Endodermal cell (in vitro differentiated cells): ENCODE measurements around the gene CRACDL. TPM values are rescaled to one million over a fixed set of nuclear protein-coding genes. Genes with fewer than 3 reads are reported as not detected.

Source experiments
- DNase-seq: peaks from one replicate; pipeline ENCODE4 v3.0.0-alpha.2; 2017
- H3K27ac ChIP-seq: 2 replicates; pipeline ENCODE4 v1.5.1; 2013; ENCODE audit warnings: mild to moderate bottlenecking, low read depth, low read length, moderate library complexity
- H3K27me3 ChIP-seq: 2 replicates; pipeline ENCODE4 v1.6.1; 2013; ENCODE audit warnings: mild to moderate bottlenecking, low read length, moderate library complexity; ENCODE audit not compliant: insufficient read depth, control insufficient read depth, poor library complexity, severe bottlenecking
- H3K36me3 ChIP-seq: 2 replicates; pipeline ENCODE4 v1.7.0; 2013; ENCODE audit warnings: mild to moderate bottlenecking, low read length, moderate library complexity; ENCODE audit not compliant: control insufficient read depth, insufficient read depth
- H3K4me1 ChIP-seq: one replicate; pipeline ENCODE4 v1.7.0; 2013; ENCODE audit warnings: low read length; ENCODE audit not compliant: control insufficient read depth, insufficient read depth
- H3K4me3 ChIP-seq: 2 replicates; pipeline ENCODE4 v1.5.1; 2013; ENCODE audit warnings: mild to moderate bottlenecking, low read length, moderate library complexity
- H3K9ac ChIP-seq: 2 replicates; pipeline ENCODE4 v1.6.1; 2013; ENCODE audit warnings: mild to moderate bottlenecking, low read length, moderate library complexity; ENCODE audit not compliant: poor library complexity, severe bottlenecking; ENCODE audit errors: extremely low read depth
- H3K9me3 ChIP-seq: 2 replicates; pipeline ENCODE4 v1.6.1; 2013; ENCODE audit warnings: mild to moderate bottlenecking, low read length, moderate library complexity; ENCODE audit not compliant: control insufficient read depth
- H3K27ac Mint-ChIP-seq: 2 replicates; pipeline ENCODE4 v1.8.0; 2020; ENCODE audit warnings: mixed read lengths
- H3K27me3 Mint-ChIP-seq: 2 replicates; pipeline ENCODE4 v1.8.0; 2021; ENCODE audit warnings: mild to moderate bottlenecking, mixed read lengths; ENCODE audit not compliant: insufficient read depth
- H3K36me3 Mint-ChIP-seq: 2 replicates; pipeline ENCODE4 v1.8.0; 2020; ENCODE audit warnings: low read depth, mixed read lengths
- H3K4me1 Mint-ChIP-seq: 2 replicates; pipeline ENCODE4 v1.8.0; 2020; ENCODE audit warnings: mixed read lengths
- H3K4me3 Mint-ChIP-seq: 2 replicates; pipeline ENCODE4 v1.8.0; 2020; ENCODE audit warnings: mild to moderate bottlenecking, moderate library complexity, mixed read lengths
- H3K9me3 Mint-ChIP-seq: 2 replicates; pipeline ENCODE4 v1.8.0; 2020; ENCODE audit warnings: mild to moderate bottlenecking, mixed read lengths
- WGBS, 2 experiments: methylation state at CpG; one replicate each; pipeline versions ENCODE4 v1.1.5 to v1.1.7; 2013; ENCODE audit warnings: missing lambda C conversion rate in 2 of 2, mixed read lengths in 1 of 2; ENCODE audit not compliant: insufficient coverage in 1 of 2, insufficient read length in 1 of 2; 5-methylcytosine and 5-hydroxymethylcytosine counted together
- total RNA-seq, 2 donors: library from RNA; stranded (reverse); fragmentation: NEBNext Ultra II Directional in 1 of 2; extraction: Animal tissue kit (Norgen Biotek cat#: 25700) in 1 of 2; gene quantifications; 2 replicates in 1 of 2; 3 replicates in 1 of 2; pipeline ENCODE4 v1.2.1, GENCODE V29; 2021
- TF ChIP-seq, protein P1 (sequence below): fragments of 200-600 bp; sonication (generic); conservative IDR thresholded peaks from 2 replicates; pipeline ENCODE4 v1.5.0; 2021; ENCODE audit warnings: antibody characterized with exemption, mild to moderate bottlenecking

CRACDL gene
- total RNA-seq, 2 donors from 2014 or later, result 0.26 to 0.31 TPM

DNA sequence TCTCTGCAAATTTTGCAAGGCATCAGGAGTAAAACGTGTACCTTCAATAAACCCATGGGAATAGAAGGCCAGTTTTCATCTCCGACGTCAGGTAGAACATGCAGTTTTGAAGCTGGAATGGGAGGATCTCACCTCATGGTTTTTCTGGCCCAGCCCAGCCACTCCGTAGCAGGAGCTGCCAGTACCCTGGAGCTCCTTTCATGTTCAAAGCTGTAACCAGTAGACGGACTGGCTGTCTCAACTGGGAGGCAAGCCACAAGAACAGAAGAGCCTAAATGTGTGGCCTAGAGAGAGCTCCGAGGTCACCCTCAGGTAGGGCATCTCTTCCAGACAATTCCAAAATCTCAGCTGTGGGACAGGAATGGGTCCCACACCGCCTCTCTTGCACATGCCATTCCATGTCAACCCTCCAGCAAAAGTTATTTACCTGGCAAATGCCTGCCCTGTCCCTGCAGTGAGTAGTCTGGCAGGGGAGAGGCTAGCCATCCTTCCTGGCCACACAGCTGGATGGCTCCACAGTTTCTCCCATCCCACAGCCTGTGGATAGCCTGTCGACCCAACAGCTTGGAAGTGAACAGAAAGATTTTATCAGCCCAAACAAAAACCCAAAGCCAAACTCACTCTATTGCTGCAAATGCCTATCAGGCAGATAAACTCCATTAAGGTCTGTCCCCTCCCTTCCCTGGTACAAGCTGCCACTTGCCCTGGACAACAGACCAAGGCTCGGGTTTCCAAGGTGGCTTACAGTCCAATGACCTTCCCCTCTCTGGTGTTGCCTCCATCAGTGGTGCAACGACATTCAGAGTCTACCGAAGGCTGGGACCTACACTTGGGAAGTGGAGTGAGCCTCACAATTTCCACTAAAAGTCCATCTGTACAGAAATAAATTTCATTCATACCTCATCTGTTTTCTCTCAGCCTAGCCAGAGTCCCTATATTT, 27.8 kb downstream of the CRACDL start:
- H3K27ac ChIP-seq, result no peak overlapping the region
- Mint-ChIP-seq H3K27ac (no peak overlapping the region), H3K4me3 (no peak overlapping the region)

DNA sequence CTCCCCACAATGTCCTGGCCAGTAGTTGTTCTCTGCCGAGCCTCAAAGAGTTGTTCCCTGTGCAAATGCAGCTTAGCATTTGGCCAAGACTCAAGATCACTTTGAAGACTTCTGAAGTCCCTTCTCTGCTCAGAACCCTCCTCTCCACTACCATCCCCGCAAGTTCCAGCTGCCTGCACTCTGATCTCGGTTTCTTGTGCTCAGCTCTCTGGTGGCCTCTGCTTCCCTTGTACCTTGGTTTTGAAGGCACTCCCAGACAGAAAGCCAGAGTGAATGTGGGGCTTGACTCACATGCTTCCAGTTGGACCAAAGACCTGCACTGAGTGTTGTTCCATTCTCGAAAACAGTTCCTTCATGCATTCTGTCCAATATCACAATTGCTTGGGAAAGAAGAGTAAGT, 28.6 kb downstream of the CRACDL start:
- peaks cover 3% of the 10 kb centered on the region for H3K4me1 ChIP-seq
- H3K4me3 ChIP-seq, result no peak overlapping the region
- 87 to 93% methylated on average over 4 of the region's 4 CpGs for WGBS, 2 experiments
- peaks cover 3% of the 10 kb centered on the region for H3K27me3 Mint-ChIP-seq
- TF ChIP-seq, protein P1, sequence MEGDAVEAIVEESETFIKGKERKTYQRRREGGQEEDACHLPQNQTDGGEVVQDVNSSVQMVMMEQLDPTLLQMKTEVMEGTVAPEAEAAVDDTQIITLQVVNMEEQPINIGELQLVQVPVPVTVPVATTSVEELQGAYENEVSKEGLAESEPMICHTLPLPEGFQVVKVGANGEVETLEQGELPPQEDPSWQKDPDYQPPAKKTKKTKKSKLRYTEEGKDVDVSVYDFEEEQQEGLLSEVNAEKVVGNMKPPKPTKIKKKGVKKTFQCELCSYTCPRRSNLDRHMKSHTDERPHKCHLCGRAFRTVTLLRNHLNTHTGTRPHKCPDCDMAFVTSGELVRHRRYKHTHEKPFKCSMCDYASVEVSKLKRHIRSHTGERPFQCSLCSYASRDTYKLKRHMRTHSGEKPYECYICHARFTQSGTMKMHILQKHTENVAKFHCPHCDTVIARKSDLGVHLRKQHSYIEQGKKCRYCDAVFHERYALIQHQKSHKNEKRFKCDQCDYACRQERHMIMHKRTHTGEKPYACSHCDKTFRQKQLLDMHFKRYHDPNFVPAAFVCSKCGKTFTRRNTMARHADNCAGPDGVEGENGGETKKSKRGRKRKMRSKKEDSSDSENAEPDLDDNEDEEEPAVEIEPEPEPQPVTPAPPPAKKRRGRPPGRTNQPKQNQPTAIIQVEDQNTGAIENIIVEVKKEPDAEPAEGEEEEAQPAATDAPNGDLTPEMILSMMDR, result no peak
- H3K36me3 ChIP-seq, result no peaks in the 10 kb centered on the region
- H3K9ac ChIP-seq, result no peak overlapping the region
- no peak for DNase-seq
- H3K27me3 ChIP-seq, result no peaks in the 10 kb centered on the region
- H3K4me3 Mint-ChIP-seq, result no peak overlapping the region
- H3K9me3 Mint-ChIP-seq, result no peaks in the 10 kb centered on the region
- H3K36me3 Mint-ChIP-seq, result no peaks in the 10 kb centered on the region
- no peak overlapping the region for H3K27ac ChIP-seq
- no peak overlapping the region for H3K27ac Mint-ChIP-seq
- no peaks in the 10 kb centered on the region for H3K9me3 ChIP-seq
- H3K4me1 Mint-ChIP-seq, result peaks cover 14% of the 10 kb centered on the region

More for the DNA sequence above, 27.8 kb downstream of the CRACDL start:
- Histone ChIP-seq H3K9me3 (no peaks in the 10 kb centered on the region), H3K36me3 (no peaks in the 10 kb centered on the region), H3K9ac (no peak overlapping the region), H3K4me1 (peaks cover 3% of the 10 kb centered on the region), H3K4me3 (no peak overlapping the region), H3K27me3 (no peaks in the 10 kb centered on the region)
- WGBS, 2 experiments, result 82 to 89% methylated on average over 7 to 11 of the region's 11 CpGs
- DNase-seq, result peak; percentile 42
- TF ChIP-seq, protein P1, result no peak
- H3K27me3 Mint-ChIP-seq, result peaks cover 3% of the 10 kb centered on the region
- H3K4me1 Mint-ChIP-seq, result peaks cover 14% of the 10 kb centered on the region
- H3K9me3 Mint-ChIP-seq, result no peaks in the 10 kb centered on the region
- no peaks in the 10 kb centered on the region for H3K36me3 Mint-ChIP-seq

DNA sequence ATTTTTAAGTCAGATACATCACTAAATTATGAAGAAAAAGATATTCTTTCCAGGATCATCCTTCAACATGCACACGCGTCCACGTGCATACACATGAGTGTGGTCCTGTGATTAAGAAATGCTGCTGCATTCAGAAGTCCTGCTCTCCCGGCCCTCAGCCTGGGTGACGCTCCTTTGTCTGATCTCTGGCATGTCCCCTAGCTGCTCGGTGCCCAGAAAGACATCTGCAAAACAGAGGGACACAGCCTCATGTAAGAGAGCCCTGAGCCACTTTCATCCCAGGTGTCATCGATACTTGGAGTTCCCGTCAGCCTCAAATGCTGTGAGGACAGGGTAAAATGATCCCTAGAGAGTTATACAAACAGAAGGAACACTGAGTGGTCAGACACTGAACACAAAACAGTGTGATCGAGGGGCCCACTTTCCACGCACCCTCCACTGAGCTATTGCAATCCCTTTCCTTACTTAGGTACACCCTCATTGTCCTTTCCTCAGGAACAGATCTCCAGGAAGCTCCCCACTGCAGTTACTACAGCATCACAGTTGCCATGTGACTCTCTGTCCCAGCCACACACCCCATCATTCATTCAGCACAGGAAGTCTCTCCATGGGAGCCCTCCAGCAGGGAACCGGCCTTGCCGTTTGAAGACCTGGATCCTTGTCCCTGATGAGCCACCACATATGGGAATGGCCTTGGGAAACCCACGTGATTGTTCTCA, 32.1 kb downstream of the CRACDL start:
- TF ChIP-seq, protein P1, result no peak
- H3K27ac Mint-ChIP-seq, result no peak overlapping the region
- 81 to 83% methylated on average over 11 to 13 of the region's 13 CpGs for WGBS, 2 experiments

More for the DNA sequence above, 32.1 kb downstream of the CRACDL start:
- peaks cover 4% of the 10 kb centered on the region for H3K4me1 Mint-ChIP-seq
- no peaks in the 10 kb centered on the region for H3K4me1 ChIP-seq
- no peak overlapping the region for H3K4me3 ChIP-seq
- no peaks in the 10 kb centered on the region for H3K36me3 Mint-ChIP-seq
- no peak overlapping the region for H3K27ac ChIP-seq
- H3K4me3 Mint-ChIP-seq, result no peak overlapping the region
- no peak overlapping the region for H3K9ac ChIP-seq
- no peaks in the 10 kb centered on the region for H3K9me3 ChIP-seq
- DNase-seq, result peak; percentile 55
- no peaks in the 10 kb centered on the region for H3K9me3 Mint-ChIP-seq
- peaks cover 3% of the 10 kb centered on the region for H3K27me3 Mint-ChIP-seq
- H3K27me3 ChIP-seq, result no peaks in the 10 kb centered on the region
- no peaks in the 10 kb centered on the region for H3K36me3 ChIP-seq
